Measurements from ENCODE around the gene DNASE1L3.
A peak's percentile ranks its signal among the peaks of the same experiment; 100 is the strongest.

Gene DNASE1L3

DNA sequence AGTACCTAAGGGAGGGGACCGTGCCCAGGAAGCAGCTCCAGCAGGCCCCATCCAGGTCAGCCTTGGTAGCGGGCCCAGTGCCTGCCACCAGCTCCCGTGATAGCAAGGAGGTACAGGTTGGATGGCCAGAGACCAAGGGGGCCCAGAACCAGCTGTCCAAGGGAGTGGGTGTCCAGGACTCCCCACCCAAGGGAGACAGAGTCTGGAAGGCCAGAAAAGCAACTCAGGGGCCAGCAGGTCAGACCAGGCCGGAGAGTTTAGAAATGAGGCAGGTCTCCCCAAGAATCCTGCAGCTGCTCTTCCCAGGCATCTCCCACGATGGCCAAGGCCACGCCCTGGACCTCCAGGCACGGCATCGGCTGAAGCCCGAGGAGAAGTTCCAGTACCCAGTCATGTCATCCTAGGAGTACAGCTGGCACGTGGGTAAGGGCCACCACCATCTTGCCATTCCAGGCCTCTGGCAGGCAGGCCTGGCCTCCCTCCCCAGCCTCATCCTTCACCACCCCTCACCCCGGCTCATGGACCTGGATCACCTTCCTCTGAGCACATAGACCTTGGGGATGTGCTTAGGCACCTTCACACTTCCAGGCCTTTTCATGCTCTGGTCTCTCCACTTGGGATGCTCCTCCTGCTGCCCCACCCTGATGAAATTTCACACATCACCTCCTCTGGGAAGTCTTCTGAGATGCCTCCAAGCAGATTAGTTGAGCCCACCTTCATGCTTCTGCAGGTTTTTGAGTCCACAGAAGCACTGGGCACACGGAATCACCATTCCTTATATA is 30.5 kb downstream of the DNASE1L3 start:
- DNase-seq (ENCODE audit: extremely low read depth in 1 of 2, low read depth in 1 of 2), result no peak

DNA sequence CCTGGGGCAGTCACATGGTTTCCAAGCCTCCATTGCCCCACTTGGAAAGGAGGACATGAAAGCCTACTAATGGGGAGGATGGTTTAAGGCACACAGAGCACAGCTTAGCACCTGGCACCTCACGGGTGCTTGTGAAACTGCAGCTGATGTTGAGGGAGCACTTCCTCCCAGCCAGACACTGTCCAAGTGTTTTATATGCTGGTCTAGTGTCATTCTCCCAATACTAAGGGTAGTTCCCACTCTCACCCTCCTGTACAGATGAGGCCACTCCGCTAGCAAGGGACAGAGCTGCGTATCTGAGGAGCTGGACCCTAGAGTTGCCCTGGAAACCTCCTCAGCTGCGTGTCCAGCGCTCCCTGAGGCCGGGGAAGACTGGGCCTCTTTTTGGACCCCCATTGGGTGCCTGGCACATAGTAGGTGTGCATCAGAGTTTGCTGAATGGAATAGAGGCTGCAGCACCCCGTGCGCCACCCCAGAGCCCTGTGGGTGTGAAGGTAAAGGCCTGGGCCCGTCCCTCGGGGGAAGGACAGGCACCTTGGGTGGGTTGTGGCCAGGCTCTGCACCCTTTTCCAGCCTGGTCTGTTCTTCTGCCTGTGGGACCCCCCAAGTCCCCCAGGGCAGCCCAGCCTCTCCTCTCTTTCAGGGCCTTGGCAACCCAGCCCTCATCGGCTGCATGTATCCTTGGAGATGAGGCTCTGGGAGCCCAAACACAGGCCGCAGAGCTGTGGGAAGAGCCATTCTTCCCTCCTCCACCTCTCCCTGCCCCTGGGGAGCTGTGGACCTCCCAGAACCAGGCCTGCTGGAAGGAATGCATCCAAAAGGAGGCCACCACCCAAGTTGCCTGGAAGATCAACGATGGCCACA is 31.3 kb downstream of the DNASE1L3 start:
- no peak for DNase-seq (ENCODE audit: extremely low read depth in 1 of 2, low read depth in 1 of 2)

GRCh38 chr3:58178528-58179234 is 32.1 kb downstream of the DNASE1L3 start:
- DNase-seq (ENCODE audit: extremely low read depth in 1 of 2, low read depth in 1 of 2), result no peak

DNA sequence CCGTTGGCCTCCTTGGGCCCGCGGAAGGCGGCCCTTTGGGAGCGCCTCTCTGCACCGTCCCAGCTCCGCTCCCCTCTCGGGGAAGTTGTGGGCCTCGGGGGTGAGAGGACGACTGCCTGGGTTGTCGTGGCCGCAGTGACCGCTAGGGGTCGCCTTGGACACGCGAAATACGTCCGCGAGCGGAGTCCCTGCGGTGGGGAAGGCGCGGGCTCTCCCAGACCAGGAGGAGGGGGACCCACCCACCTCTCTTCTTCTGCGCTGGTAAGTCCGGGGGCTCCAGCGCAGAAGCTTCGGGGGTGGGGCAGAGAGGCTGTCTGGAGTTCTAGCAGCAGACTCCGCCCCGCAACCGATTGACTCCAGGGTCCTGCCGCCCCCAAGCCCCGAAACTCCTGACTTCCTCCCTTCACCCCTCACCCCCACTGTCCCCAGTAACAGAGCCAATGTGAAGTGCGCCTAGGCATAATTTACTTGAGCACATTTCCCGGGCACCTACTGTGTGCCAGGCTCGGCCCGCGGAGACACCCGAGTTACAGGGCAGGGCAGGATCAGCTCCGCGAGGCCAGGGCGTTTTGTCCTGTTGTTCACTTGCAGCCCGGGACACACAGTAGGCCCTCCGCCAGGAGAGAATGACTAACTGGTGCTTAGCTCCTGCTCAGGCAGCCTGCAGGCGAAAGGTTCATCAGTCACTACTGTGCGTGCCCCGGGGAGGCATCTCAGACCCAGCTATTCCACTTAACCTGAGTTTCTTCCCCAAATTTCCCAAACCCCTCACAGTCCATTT is 32.8 kb downstream of the DNASE1L3 start:
- peak; percentile 70 to 83 for DNase-seq (ENCODE audit: extremely low read depth in 1 of 2, low read depth in 1 of 2)

DNA sequence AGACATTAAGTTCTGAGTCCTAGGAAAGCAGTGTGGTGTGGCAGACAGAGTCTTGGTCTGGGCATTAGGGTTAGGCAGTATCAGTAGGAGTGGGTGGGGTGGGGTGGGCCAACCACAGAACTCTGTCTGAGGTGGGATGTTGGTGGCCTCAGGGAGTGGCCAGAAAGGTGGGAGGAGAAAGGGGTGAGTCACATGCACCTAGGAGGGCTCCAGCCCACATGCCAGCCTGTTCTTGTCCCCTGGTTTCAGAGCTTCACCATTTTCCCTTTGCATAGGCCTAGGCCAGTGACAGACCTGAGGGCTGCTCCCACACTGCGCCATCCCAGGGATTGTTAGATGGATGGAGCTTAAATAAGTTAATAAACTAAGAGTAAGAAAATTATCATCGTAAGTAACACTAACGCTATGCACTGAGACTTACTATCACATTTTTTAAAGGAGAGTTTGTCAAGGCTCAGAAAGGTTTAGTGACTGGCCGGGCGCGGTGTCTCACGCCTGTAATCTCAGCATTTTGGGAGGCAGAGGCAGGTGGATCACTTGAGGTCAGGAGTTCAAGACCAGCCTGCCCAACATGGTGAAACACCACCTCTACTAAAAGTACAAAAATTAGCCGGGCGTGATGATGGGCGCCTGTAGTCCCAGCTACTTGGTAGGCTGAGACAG is 33.8 kb downstream of the DNASE1L3 start:
- DNase-seq (ENCODE audit: extremely low read depth in 1 of 2, low read depth in 1 of 2), result no peak

DNA sequence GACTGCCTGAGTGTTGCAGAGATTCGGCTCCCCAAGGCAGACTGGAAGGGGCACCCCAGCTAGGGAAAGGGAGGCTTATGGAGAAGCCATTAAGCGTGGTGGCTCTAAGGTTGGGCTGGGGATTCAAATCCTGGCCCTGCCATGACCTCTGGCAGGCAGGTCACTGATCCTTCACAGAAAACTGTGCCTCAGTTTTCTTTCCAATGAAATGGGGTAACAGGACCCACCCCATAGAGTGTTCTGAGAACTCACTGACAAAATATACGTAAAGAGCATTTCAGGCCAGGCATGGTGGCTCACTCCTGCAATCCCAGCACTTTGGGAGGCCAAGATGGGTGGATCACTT is 34.6 kb downstream of the DNASE1L3 start:
- DNase-seq (ENCODE audit: extremely low read depth in 1 of 2, low read depth in 1 of 2), result no peak

DNA sequence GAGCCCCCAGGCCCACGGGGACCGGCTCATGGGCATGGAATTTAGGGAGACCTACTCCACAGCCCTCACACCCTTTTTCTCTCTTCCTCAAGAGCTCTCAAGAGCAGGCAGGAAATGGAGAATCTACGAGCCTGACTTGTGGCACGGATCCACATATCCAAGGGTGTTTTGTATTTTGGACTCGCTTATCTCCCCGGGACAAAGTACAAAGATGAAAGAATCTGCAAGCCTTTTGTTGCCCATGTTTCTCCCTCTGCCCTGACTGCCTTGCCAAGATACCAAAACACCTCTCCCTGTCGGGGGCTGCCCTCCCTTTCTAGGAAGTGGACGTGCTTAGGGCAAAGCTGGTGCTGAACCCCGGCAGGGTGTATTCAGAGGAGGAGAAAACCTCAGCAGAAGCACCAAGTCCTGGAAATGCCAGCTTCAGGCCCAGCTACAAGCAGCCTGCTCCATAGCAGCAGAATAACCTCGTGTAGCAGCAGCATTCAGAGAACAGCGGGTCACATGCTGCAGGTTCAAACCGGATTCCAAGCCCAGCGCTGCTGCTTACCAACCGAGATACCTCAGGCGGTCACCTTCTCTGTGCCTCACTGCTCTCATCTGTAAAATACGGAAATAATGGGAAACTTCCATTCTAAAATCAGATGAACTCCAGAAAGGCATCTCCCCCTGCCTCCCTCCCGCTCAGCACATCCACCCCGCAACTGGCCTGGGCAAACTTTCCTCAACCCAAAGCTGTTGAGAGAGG is 35.2 kb downstream of the DNASE1L3 start:
- no peak for DNase-seq (ENCODE audit: extremely low read depth in 1 of 2, low read depth in 1 of 2)

DNA sequence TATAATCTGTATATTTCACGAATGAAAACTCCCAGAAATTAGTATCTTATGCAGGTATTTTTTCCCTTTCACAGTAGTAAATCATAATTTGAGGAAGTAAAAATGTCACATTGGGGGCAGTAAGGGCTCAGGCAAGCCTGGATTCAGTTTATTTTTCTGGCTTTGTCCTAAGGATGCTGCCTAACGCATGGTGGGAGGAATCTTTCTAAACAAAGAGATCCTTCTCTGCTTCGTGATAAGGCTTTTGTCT is 35.7 kb downstream of the DNASE1L3 start:
- no peak for DNase-seq (ENCODE audit: extremely low read depth in 1 of 2, low read depth in 1 of 2)

DNA sequence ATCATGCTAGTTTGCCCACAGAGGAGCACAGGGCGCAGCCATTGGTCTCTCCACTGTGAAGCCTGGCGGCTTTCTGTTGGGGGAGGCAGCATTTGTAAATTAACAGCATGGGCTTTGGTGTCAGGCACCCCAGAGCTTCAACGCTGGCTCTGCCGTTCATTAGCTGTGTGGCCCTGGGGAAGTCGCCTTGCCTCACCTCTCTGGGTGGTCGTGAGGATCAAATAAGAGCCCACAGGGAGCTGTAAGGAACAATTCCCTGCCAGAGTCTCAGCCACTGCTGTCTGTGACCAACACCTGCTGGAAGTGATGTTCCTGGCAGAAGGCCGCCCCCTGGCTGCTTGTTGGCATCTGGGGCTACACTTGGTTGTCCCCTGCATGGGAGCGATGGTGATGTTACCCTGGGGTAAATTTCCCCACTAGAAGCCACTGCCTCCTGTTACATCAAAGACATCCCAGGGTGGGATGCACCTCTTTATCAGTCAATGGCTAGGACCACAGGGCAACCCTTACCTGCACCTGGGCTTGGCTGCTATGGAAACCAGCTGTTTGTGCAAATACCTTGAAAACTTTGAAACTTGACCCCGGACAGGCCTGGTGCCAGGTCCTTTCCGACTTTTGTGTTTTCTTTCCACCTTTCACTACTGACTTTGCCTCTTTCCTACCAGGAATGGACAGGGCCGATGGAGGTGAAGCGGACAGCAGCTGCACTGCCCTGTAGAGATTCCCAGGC is 36.9 kb downstream of the DNASE1L3 start:
- no peak for DNase-seq (ENCODE audit: extremely low read depth in 1 of 2, low read depth in 1 of 2)

- DNase-seq (ENCODE audit: extremely low read depth in 1 of 2, low read depth in 1 of 2), result no peak
Measured at GRCh38 chr3:58173029-58173668, 37.6 kb downstream of the DNASE1L3 start.

DNA sequence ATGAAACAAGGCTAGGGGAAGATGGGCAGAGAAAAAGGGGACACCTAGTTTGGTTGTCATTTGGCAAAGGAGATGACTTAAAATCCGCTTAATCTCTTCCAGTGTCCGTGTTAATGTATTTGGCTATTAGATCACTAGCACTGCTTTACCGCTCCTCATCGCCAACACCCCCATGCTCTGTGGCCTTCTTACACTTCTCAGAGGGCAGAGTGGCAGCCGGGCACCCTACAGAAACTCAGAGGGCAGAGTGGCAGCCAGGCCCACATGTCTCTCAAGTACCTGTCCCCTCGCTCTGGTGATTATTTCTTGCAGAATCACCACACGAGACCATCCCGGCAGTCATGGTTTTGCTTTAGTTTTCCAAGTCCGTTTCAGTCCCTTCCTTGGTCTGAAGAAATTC is 39.6 kb downstream of the DNASE1L3 start:
- no peak for DNase-seq (ENCODE audit: extremely low read depth in 1 of 2, low read depth in 1 of 2)

DNA sequence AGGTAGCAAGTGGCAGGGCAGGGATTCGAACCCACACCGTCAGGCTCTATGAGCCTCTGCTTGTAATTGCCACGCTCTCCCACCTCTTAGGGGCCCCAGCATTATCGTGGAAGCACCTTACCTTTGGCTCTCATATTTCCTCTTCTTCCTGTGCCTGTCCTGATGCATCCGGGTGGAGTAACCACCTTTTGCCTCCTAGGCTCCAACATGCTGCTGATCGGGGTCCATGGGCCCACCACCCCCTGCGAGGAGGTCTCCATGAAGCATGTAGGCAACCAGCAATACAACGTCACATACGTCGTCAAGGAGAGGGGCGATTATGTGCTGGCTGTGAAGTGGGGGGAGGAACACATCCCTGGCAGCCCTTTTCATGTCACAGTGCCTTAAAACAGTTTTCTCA is 40.4 kb downstream of the DNASE1L3 start:
- no peak for DNase-seq (ENCODE audit: extremely low read depth in 1 of 2, low read depth in 1 of 2)

- no peak for DNase-seq (ENCODE audit: extremely low read depth in 1 of 2, low read depth in 1 of 2)
Measured at GRCh38 chr3:58169371-58169770, 41.4 kb downstream of the DNASE1L3 start.

DNA sequence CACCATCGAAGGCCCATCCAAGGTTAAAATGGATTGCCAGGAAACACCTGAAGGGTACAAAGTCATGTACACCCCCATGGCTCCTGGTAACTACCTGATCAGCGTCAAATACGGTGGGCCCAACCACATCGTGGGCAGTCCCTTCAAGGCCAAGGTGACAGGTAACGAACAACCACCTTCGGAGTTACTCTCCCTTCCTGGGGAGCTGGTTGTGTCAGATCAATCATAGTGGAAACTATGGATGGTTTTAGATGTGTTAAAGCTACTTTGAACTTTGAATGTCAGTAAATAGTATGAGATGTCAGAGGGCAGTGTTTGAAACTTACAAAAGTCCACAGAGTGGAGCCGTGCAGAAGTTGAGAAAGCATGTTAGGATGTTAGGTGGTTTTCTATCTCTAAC is 42.3 kb downstream of the DNASE1L3 start:
- DNase-seq (ENCODE audit: extremely low read depth in 1 of 2, low read depth in 1 of 2), result no peak

DNA sequence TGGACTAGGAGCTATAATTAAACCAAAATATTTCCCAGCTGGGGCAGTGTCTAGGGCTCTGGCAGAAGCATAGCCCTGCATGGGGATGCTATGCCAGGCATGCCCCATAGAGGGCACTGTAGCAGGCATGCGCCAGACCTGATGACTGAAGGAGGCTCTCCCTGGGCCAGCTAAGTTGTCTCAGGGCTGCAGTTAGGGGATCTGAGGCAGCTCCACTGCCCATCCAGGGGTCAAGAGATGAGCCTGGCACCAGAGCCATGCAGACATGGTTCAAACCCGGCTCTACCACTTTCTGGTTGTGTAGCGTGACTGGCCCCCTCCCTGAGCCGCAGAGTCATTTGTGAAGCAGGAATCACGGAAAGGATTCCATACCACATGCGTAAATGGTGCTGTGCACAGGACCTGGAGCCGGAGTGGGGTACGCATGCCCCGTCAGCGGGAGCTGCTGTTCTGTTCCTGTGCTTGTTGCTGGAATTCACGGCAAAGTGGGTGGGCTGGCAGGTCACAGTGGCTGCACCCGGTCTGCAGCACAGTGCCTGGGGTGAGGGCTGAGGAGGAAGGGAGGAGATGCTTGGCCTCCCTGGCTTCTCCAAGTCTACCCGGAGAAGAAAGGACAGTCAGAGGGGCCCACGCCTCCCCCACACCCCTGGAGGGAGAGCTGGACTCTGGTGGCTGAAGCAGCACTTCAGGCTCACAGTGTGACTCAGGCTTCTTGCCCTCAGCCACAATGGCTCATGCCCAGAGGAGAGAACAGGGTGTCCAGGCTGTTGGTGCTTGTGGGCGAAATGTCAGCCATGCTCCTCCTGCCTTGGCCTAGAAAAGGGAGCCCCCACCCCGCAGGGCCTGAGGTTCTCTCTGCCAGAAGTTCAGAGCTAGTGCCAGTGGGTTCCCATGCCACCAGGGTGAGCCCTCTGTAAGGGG is 43.1 kb downstream of the DNASE1L3 start:
- DNase-seq (ENCODE audit: extremely low read depth in 1 of 2, low read depth in 1 of 2), result peak; percentile 38 to 39

DNA sequence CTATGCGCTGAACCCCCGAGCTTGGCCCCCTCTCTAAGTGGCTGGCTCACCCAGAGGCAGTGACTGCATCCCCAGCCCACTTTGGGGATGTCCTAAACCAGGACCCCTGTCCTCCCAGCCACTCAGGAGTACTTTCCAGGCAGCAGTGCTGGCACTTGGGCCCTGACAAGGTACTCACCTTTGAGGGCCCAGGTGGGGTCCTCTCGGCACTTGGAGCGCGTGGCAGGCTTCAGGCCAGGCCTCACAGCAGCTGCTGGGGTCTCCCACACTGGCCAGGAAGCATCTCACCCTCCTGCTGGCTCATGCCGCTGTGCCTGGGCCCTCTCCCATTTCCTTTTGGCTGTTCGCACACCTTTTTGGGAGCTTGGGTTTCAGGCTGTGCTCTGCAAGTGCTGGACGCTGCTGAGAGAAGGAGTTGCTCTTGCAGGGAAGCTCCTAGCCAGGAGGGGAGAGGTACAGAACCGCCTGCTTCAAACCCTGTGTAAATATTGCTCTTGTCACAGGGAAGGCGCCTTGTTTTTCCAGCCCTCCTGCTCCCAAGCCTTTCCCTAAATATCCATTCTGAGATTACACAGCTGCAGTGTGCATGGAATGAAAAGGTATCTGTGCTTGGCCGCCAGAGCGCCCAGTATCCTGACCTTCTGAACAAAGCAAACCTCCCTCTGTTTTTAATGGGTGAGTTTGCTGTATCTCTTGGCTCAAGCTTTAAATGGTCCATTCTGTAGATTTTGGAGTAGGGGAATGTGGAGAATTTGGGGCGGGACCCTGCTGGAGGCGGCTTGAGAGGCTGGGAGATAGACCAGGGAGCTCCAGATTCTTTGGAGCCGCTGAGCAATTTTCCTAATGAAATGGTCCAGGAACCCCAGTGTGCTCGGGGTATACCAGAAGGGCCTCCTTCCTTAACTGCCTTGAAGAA is 45.6 kb downstream of the DNASE1L3 start:
- no peak for DNase-seq (ENCODE audit: extremely low read depth in 1 of 2, low read depth in 1 of 2)

Data from stimulated activated CD8-positive, alpha-beta memory T cell treated with anti-CD3 and anti-CD28 coated beads, Interleukin-7, amount 100 ng/mL, for 48 hours (primary cell).